ENCODE measurements around the gene SNAP29. TPM values are rescaled to one million over a fixed set of nuclear protein-coding genes. Genes with fewer than 3 reads are reported as not detected.

The SNAP29 gene
- total RNA-seq = 10 to 100 TPM; 32.2 to 33.8 (median 32.5) TPM
- long read RNA-seq, donor 1, full-length matches to known transcripts = 62 of 75 reads
- long read RNA-seq, donor 1, partial matches to known transcripts = 10 of 75 reads
- long read RNA-seq, donor 1, other reads (novel, unspliced or antisense) = 3 of 75 reads
- long read RNA-seq, donor 2, full-length matches to known transcripts = 20 of 28 reads
- long read RNA-seq, donor 2, partial matches to known transcripts = 1 of 28 reads
- long read RNA-seq, donor 2, other reads (novel, unspliced or antisense) = 7 of 28 reads

DNA sequence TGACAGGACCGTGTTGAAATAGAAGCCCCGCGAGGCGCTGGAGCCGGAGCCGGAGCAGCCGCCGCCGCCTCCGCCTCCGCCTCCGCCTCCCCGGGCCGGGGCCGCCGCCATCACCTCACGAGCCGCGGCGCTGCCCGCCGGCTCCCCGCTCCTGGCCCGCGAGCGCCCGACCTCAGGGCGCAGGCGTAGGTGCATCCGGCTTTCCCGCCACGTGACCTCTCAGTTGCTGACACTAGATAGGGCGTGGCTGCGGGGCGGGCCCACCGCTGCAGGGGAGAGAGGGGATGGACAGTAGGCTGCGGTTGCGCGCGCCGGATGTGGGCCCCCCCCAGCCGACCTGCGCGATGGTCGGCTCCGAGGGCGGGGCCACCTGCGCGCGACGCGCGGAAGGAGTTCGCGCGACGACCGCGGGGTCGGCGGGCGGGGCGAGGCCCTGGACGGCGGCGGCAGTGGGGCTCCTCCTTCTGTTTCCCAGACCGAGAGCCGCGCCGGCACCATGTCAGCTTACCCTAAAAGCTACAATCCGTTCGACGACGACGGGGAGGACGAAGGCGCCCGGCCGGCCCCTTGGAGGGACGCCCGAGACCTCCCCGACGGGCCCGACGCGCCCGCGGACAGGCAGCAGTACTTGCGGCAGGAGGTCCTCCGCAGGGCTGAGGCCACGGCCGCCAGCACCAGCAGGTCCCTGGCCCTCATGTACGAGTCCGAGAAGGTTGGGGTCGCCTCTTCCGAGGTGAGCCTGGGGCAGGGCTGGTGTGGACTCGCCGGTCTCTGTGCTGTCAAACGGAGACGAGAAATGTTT lies at the start of gene SNAP29, which contains the start of gene PI4KA:
TSS of gene SNAP29 (plus strand) at position 393 of the 802 bp plus-strand sequence. CDS start at position 497, 104 bp downstream.
TSS of gene PI4KA (minus strand) at position 197 of the 802 bp plus-strand sequence. CDS start at position 111, 86 bp downstream.
- peaks cover 27% of the 10 kb centered on the region for H3K4me1 ChIP-seq (ENCODE audit: low read depth)
- ATAC-seq (peak; percentile 99), DNase-seq (peak; percentile 98 to 100 (median 99))
- intact Hi-C loops (cut with DNase I, micrococcal nuclease) = no loop called here
- no peaks in the 10 kb centered on the region for H3K9me3 ChIP-seq
- no peaks in the 10 kb centered on the region for H3K36me3 ChIP-seq (ENCODE audit: low read depth)
- peak within 1 kb of the TSS; percentile 70 for H3K4me3 ChIP-seq
- TF ChIP-seq, protein P1, sequence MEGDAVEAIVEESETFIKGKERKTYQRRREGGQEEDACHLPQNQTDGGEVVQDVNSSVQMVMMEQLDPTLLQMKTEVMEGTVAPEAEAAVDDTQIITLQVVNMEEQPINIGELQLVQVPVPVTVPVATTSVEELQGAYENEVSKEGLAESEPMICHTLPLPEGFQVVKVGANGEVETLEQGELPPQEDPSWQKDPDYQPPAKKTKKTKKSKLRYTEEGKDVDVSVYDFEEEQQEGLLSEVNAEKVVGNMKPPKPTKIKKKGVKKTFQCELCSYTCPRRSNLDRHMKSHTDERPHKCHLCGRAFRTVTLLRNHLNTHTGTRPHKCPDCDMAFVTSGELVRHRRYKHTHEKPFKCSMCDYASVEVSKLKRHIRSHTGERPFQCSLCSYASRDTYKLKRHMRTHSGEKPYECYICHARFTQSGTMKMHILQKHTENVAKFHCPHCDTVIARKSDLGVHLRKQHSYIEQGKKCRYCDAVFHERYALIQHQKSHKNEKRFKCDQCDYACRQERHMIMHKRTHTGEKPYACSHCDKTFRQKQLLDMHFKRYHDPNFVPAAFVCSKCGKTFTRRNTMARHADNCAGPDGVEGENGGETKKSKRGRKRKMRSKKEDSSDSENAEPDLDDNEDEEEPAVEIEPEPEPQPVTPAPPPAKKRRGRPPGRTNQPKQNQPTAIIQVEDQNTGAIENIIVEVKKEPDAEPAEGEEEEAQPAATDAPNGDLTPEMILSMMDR (IDR thresholded peaks at IDR 0.05) = no peak

- no peaks in the 10 kb centered on the region for H3K4me1 ChIP-seq (ENCODE audit: low read depth)
- TF ChIP-seq, protein P1 (IDR thresholded peaks at IDR 0.05) = no peak
- no peak overlapping the region for H3K4me3 ChIP-seq
- DNase-seq = no peak
- intact Hi-C loops (cut with DNase I, micrococcal nuclease) = no loop called here
- peaks cover 8% of the 10 kb centered on the region for H3K36me3 ChIP-seq (ENCODE audit: low read depth)
- no peak for ATAC-seq
- no peaks in the 10 kb centered on the region for H3K9me3 ChIP-seq
Observed at GRCh38 chr22:20809538-20810185, 49.1 kb upstream of the SNAP29 start.

DNA sequence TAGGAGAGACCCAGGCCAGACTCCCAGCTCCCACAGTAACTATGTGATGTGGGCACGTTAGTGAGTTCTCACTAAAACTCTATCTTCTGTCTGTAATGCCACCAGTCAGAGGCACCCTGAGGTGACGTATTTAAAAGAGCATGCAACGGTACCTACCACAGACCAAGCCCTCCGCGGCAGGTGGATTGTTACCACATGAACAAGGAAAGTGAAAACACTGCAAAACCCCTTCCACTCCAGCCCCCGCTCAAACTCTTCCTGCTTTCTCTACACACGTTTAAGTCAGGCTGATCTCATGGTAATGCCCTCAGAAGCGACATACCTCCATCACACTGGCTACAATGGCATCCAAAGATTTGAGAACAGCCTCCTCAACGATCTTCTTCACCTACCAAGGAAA lies 48.2 kb upstream of the SNAP29 start:
- Histone ChIP-seq H3K36me3 (ENCODE audit: low read depth) (peaks cover 6% of the 10 kb centered on the region), H3K4me3 (no peak overlapping the region), H3K9me3 (no peaks in the 10 kb centered on the region), H3K4me1 (ENCODE audit: low read depth) (no peaks in the 10 kb centered on the region)
- intact Hi-C loops (cut with DNase I, micrococcal nuclease) = no loop called here
- ATAC-seq = no peak
- TF ChIP-seq, protein P1 (IDR thresholded peaks at IDR 0.05) = no peak
- DNase-seq = no peak

GRCh38 chr22:20811171-20811570 lies 47.6 kb upstream of the SNAP29 start:
- DNase-seq (no peak), ATAC-seq (no peak)
- no peaks in the 10 kb centered on the region for H3K9me3 ChIP-seq
- TF ChIP-seq, protein P1 (IDR thresholded peaks at IDR 0.05) = no peak
- intact Hi-C loops (cut with DNase I, micrococcal nuclease) = no loop called here
- no peaks in the 10 kb centered on the region for H3K4me1 ChIP-seq (ENCODE audit: low read depth)
- peaks cover 6% of the 10 kb centered on the region for H3K36me3 ChIP-seq (ENCODE audit: low read depth)
- no peak overlapping the region for H3K4me3 ChIP-seq

DNA sequence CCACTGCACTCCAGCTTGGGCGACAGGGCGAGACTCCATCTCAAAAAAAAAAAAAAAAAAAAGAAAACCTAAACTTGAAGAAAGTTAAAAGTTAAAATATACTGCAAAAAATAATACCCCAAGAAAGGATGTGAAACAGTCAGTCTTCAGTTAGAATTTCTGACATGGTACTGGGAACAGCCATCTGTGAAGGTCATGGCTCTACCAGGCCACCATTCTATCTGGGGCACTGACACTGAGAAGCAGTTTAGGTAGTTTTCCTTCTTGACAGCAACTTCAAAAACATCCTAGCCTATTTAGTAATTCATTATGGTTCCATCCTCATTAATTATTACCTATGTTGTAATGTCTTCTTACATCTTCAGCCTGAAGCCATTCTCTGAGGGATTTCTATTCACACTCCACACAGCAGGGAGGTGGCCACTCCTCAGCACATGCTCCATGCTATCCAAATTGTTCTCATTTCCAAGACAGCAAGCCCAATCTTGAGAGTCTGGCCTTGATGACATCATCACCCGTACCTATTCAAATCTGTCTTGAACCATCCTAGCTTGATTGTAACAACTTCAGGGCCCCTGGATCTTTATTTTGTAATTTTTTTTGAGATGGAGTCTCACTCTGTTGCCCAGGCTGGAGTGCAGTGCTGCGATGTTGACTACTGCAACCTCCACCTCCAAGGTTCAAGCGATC lies 46.7 kb upstream of the SNAP29 start:
- ATAC-seq = no peak
- TF ChIP-seq, protein P1 (IDR thresholded peaks at IDR 0.05) = no peak
- intact Hi-C loops (cut with DNase I, micrococcal nuclease) = no loop called here
- no peaks in the 10 kb centered on the region for H3K4me1 ChIP-seq (ENCODE audit: low read depth)
- DNase-seq = no peak
- H3K36me3 ChIP-seq (ENCODE audit: low read depth) = peaks cover 6% of the 10 kb centered on the region
- no peaks in the 10 kb centered on the region for H3K9me3 ChIP-seq
- H3K4me3 ChIP-seq = no peak overlapping the region
